Measurements from ENCODE around the gene IGFBP7. TPM values are rescaled to one million over a fixed set of nuclear protein-coding genes. Genes with fewer than 3 reads are reported as not detected.

The IGFBP7 gene, protein sequence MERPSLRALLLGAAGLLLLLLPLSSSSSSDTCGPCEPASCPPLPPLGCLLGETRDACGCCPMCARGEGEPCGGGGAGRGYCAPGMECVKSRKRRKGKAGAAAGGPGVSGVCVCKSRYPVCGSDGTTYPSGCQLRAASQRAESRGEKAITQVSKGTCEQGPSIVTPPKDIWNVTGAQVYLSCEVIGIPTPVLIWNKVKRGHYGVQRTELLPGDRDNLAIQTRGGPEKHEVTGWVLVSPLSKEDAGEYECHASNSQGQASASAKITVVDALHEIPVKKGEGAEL
- 1,000 to 10,000 TPM; 1,415 to 3,184 (median 2,179) TPM for total RNA-seq

DNA sequence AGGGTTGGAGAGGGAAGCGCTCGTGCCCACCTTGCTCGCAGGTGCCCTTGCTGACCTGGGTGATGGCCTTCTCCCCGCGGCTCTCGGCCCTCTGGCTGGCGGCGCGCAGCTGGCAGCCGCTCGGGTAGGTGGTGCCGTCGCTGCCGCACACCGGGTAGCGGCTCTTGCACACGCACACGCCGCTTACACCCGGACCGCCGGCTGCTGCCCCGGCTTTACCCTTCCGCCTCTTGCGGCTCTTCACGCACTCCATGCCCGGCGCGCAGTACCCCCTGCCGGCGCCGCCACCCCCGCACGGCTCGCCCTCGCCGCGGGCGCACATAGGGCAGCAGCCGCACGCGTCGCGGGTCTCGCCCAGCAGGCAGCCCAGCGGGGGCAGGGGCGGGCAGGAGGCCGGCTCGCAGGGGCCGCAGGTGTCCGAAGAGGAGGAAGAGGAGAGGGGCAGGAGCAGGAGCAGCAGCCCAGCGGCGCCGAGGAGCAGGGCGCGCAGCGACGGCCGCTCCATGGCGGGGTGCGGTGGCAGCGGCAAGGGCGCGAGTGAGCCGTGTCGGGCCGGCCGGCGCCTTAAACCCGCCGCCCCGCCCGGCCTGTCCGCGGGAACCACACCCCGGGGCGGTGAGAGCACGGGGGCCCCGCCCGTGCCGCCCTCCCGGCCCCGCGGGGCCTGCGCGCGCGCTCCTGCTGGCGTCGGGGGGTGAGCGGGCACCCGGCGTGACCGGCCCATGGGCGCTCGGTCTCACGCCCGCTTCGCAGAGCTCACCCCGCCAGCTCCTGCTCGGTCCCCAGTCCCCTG lies at the start of gene IGFBP7:
TSS of gene IGFBP7 (minus strand) at position 539 of the 793 bp plus-strand sequence. CDS start at position 505, 34 bp downstream.
- Histone ChIP-seq H3K36me3 (no peaks in the 10 kb centered on the region), H3K4me3 (peak within 1 kb of the TSS; percentile 66 to 89 (median 78)), H3K4me1 (peaks cover 0 to 35% (median 7%) of the 10 kb centered on the region in 4 donors), H3K27ac (peak within 1 kb of the TSS; percentile 87 to 98 (median 90)), H3K27me3 (no peaks in the 10 kb centered on the region), H3K9me3 (no peaks in the 10 kb centered on the region)
- peak in 1 of 2 donors; percentile 53 for DNase-seq (ENCODE audit: low spot score in 2 of 2)
- TF ChIP-seq, protein P1, sequence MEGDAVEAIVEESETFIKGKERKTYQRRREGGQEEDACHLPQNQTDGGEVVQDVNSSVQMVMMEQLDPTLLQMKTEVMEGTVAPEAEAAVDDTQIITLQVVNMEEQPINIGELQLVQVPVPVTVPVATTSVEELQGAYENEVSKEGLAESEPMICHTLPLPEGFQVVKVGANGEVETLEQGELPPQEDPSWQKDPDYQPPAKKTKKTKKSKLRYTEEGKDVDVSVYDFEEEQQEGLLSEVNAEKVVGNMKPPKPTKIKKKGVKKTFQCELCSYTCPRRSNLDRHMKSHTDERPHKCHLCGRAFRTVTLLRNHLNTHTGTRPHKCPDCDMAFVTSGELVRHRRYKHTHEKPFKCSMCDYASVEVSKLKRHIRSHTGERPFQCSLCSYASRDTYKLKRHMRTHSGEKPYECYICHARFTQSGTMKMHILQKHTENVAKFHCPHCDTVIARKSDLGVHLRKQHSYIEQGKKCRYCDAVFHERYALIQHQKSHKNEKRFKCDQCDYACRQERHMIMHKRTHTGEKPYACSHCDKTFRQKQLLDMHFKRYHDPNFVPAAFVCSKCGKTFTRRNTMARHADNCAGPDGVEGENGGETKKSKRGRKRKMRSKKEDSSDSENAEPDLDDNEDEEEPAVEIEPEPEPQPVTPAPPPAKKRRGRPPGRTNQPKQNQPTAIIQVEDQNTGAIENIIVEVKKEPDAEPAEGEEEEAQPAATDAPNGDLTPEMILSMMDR (IDR thresholded peaks at IDR 0.05): peak in 1 of 5 experiments; percentile 34
- TF ChIP-seq EP300 (IDR thresholded peaks at IDR 0.05): peak in 1 of 2 donors; percentile 56
- TF ChIP-seq POLR2A (IDR thresholded peaks at IDR 0.05): peak; percentile 54 to 83
- 0% methylated on average over 37 to 62 of the region's 101 CpGs for WGBS, 2 donors

DNA sequence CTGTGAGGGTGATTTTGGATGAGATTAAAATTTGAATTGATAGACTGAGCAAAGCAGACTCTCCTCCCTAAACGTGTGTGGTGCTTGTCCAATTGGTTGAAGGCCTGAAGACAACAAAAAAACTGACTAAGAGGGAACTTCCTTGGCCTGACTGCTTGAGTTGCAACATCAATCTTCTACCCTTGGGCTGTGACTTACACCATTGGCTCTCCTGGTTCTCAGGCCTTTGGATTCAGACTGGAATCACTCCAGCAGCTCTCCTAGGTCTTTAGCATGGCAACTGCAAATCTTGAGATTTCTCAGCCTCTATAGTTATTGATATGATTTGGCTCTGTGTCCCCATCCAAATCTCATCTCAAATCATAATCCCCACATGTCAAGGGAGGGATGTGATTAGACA lies 49.7 kb upstream of the IGFBP7 start:
- Histone ChIP-seq H3K4me3 (no peak overlapping the region), H3K36me3 (no peaks in the 10 kb centered on the region), H3K9me3 (peaks cover 0 to 4% (median 0%) of the 10 kb centered on the region in 4 donors), H3K4me1 (peaks cover 0 to 13% (median 2%) of the 10 kb centered on the region in 4 donors), H3K27me3 (no peaks in the 10 kb centered on the region), H3K27ac (no peak overlapping the region)
- no peak for TF ChIP-seq EP300 (IDR thresholded peaks at IDR 0.05)
- 65 to 68% methylated on average over 1 of the region's 1 CpG for WGBS, 2 donors
- DNase-seq (ENCODE audit: low spot score in 2 of 2): no peak

DNA sequence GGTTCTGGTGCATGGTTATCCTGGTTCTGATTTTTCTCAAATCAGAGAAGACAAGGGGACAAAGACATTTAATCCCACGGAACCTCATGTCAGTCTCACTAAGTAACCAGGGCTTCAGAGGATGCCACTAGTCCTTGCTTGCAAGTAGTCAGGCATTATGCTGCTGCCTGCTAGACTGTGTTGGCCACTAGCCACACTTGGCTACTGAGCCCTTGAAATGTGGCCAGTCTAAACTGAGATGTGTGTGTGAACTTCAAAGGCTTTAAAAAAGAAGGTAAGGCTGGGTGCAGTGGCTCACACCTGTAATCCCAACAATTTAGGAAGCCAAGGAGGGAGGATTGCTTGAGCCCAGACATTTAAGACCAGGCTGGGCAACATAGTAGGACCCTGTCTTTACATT lies 48.6 kb upstream of the IGFBP7 start:
- no peak overlapping the region for H3K4me3 ChIP-seq
- no peak for TF ChIP-seq EP300 (IDR thresholded peaks at IDR 0.05)
- TF ChIP-seq POLR2A (IDR thresholded peaks at IDR 0.05): no peak
- TF ChIP-seq, protein P1 (IDR thresholded peaks at IDR 0.05): no peak
- no peaks in the 10 kb centered on the region for H3K36me3 ChIP-seq
- no peak overlapping the region for H3K27ac ChIP-seq
- peaks cover 0 to 4% (median 0%) of the 10 kb centered on the region in 4 donors for H3K9me3 ChIP-seq
- WGBS, 2 donors: 93 to 100% methylated on average over 1 of the region's 1 CpG
- H3K27me3 ChIP-seq: no peaks in the 10 kb centered on the region
- no peak for DNase-seq (ENCODE audit: low spot score in 2 of 2)
- peaks cover 0 to 6% (median 0%) of the 10 kb centered on the region in 4 donors for H3K4me1 ChIP-seq

DNA sequence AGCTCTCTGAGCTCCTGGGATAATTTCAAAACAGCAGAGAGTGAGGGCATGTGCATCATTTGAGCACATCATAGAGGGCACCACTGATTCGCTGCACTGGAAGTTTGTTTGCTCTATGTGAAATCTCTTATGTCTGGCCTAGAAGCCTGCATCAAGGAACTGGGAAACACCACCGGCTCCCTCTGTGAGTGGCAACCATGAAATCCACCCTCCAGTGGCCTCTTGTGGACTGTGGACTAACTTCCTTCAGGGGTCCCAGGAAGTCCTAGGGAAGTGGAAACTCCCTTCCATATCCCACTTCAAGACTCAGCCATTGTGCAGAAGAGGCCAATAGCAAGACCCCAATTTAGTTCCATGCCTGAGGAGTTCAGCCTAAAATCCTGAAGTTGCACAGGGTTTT lies 48.0 kb upstream of the IGFBP7 start:
- Histone ChIP-seq H3K27me3 (no peaks in the 10 kb centered on the region), H3K4me3 (no peak overlapping the region), H3K9me3 (peaks cover 0 to 4% (median 0%) of the 10 kb centered on the region in 4 donors), H3K27ac (no peak overlapping the region), H3K4me1 (peaks cover 0 to 2% (median 0%) of the 10 kb centered on the region in 4 donors), H3K36me3 (no peaks in the 10 kb centered on the region)
- TF ChIP-seq POLR2A (IDR thresholded peaks at IDR 0.05) (no peak), EP300 (IDR thresholded peaks at IDR 0.05) (no peak)
- TF ChIP-seq, protein P1 (IDR thresholded peaks at IDR 0.05): peak in 1 of 5 experiments; percentile 7
- DNase-seq (ENCODE audit: low spot score in 2 of 2): no peak
- 38 to 78% methylated on average over 2 of the region's 2 CpGs for WGBS, 2 donors

DNA sequence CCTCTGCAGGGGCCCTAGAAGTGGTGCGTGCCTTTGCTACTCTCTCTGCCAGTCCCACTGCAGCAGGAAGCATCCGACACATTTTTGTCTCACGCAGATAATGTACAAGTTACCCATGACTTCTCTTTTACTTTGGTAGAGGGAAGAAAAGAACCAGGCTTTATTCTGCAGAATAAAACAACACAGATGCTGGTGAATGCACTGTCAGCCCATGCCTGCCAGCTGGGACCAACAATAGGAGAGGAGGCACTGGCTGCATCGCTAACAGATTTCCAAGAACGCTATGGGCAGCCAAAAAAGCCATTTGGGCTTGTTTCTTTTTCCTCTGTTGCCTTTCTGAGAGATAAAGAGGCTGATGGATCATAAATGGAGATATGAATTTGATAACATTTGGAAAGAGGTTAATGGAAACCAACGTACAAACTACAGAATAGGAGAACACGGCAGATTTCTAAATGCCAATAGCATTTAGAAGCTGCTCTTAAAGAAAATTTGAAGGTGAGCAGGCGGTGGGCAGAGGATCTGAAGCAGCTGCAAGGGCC lies 47.5 kb upstream of the IGFBP7 start:
- no peaks in the 10 kb centered on the region for H3K36me3 ChIP-seq
- H3K27me3 ChIP-seq: no peaks in the 10 kb centered on the region
- peaks cover 0 to 4% (median 0%) of the 10 kb centered on the region in 4 donors for H3K9me3 ChIP-seq
- 91 to 92% methylated on average over 8 of the region's 8 CpGs for WGBS, 2 donors
- DNase-seq (ENCODE audit: low spot score in 2 of 2): no peak
- no peaks in the 10 kb centered on the region for H3K4me1 ChIP-seq
- TF ChIP-seq EP300 (IDR thresholded peaks at IDR 0.05) (no peak), POLR2A (IDR thresholded peaks at IDR 0.05) (no peak)
- TF ChIP-seq, protein P1 (IDR thresholded peaks at IDR 0.05): no peak
- no peak overlapping the region for H3K27ac ChIP-seq
- no peak overlapping the region for H3K4me3 ChIP-seq
